NCI-H526 treated with DMSO at 0.1 percent for 48 hours (cell line): Measurements from ENCODE around the gene FAM171A1.

Experiments
- DNase-seq: peaks from one replicate; lab custom pipeline; 2025; lab: John Stamatoyannopoulos, UW

Gene FAM171A1

GRCh38 chr10:15374156-15374555 lies 3.1 kb upstream of the FAM171A1 start:
- no peak for DNase-seq

- DNase-seq = no peak
These were observed 2.1 kb upstream of the FAM171A1 start for GRCh38 chr10:15373199-15373598.

GRCh38 chr10:15370212-15370855 lies 755 bp downstream of the FAM171A1 start:
- no peak for DNase-seq

- no peak for DNase-seq
These were observed 1.6 kb downstream of the FAM171A1 start for GRCh38 chr10:15369256-15370211.

GRCh38 chr10:15368101-15368855 lies 2.8 kb downstream of the FAM171A1 start:
- no peak for DNase-seq

GRCh38 chr10:15367296-15368085 lies 3.6 kb downstream of the FAM171A1 start:
- no peak for DNase-seq

GRCh38 chr10:15365692-15366091 lies 5.4 kb downstream of the FAM171A1 start:
- DNase-seq = no peak

- DNase-seq = no peak
These were observed 7.1 kb downstream of the FAM171A1 start for GRCh38 chr10:15364001-15364400.

- no peak for DNase-seq
These were observed 8.1 kb downstream of the FAM171A1 start for GRCh38 chr10:15363031-15363430.

- no peak for DNase-seq
These were observed 10.0 kb downstream of the FAM171A1 start for GRCh38 chr10:15361131-15361530.

- no peak for DNase-seq
These were observed 10.5 kb downstream of the FAM171A1 start for GRCh38 chr10:15360566-15360965.

GRCh38 chr10:15353471-15354017 lies 17.5 kb downstream of the FAM171A1 start:
- no peak for DNase-seq

- DNase-seq = no peak
These were observed 18.3 kb downstream of the FAM171A1 start for GRCh38 chr10:15352836-15353235.

- no peak for DNase-seq
These were observed 18.9 kb downstream of the FAM171A1 start for GRCh38 chr10:15352201-15352600.

- no peak for DNase-seq
These were observed 19.8 kb downstream of the FAM171A1 start for GRCh38 chr10:15351099-15351820.

GRCh38 chr10:15349112-15349511 lies 22.0 kb downstream of the FAM171A1 start:
- DNase-seq = no peak

GRCh38 chr10:15348579-15348978 lies 22.5 kb downstream of the FAM171A1 start:
- no peak for DNase-seq

- DNase-seq = no peak
These were observed 23.9 kb downstream of the FAM171A1 start for GRCh38 chr10:15347150-15347549.

- no peak for DNase-seq
These were observed 24.5 kb downstream of the FAM171A1 start for GRCh38 chr10:15346440-15347141.

GRCh38 chr10:15345450-15345849 lies 25.6 kb downstream of the FAM171A1 start:
- DNase-seq = no peak
